ENCODE results near the gene UBE2U. TPM values are rescaled to one million over a fixed set of nuclear protein-coding genes. Genes with fewer than 3 reads are reported as not detected.

Gene UBE2U
- total and polyA plus RNA-seq, 2 experiments from 2014 or later: not detected

GRCh38 chr1:64182207-64182606, 21.2 kb upstream of the UBE2U start:
- TF ChIP-seq ETS1 (IDR thresholded peaks at IDR 0.05) (no peak), REST (IDR thresholded peaks at IDR 0.05; ENCODE audit: unreplicated experiment) (no peak), POLR2AphosphoS5 (IDR thresholded peaks at IDR 0.05; ENCODE audit: low read depth) (no peak), CTCF (conservative IDR thresholded peaks at IDR 0.05; ENCODE audit: low read depth in 2 of 2) (no peak), CREB1 (CRISPR knock-in tag; IDR thresholded peaks at IDR 0.05; ENCODE audit: low read depth) (no peak), EZH2phosphoT487 (IDR thresholded peaks at IDR 0.05; ENCODE audit: unreplicated experiment) (no peak), STAT1 (IDR thresholded peaks at IDR 0.05; ENCODE audit: unreplicated experiment) (no peak), EZH2 (IDR thresholded peaks at IDR 0.05; ENCODE audit: low read depth, unreplicated experiment) (no peak), ZNF331 (CRISPR knock-in tag; IDR thresholded peaks at IDR 0.05; ENCODE audit: low read depth) (no peak), ZNF462 (CRISPR knock-in tag; IDR thresholded peaks at IDR 0.05) (no peak), NANOG (IDR thresholded peaks at IDR 0.05; ENCODE audit: borderline replicate concordance) (no peak), ZNF114 (CRISPR knock-in tag; IDR thresholded peaks at IDR 0.05) (no peak), JUNB (IDR thresholded peaks at IDR 0.05; ENCODE audit: unreplicated experiment) (no peak)
- DNase-seq (ENCODE audit: low spot score) (no peak), ATAC-seq (no peak)
- Mint-ChIP-seq H3K36me3 (ENCODE audit: low read depth) (peaks cover 24% of the 10 kb centered on the region), H3K9me3 (no peaks in the 10 kb centered on the region), H3K27ac (no peak overlapping the region), H3K4me1 (peaks cover 23% of the 10 kb centered on the region), H3K27me3 (ENCODE audit: insufficient read depth, low read depth, poor library complexity) (peaks cover 10% of the 10 kb centered on the region), H3K4me3 (no peak overlapping the region)
- no peak overlapping the region for H3K4me2 ChIP-seq
- 0 out of 2 replicates have a peak, but pooled peaks cover 4% of the 10 kb centered on the region for H3F3A ChIP-seq (replicated peaks; ENCODE audit: low read depth)
- H3K9me2 ChIP-seq (ENCODE audit: insufficient read depth): no peaks in the 10 kb centered on the region; the same call in 1 of the 2 replicates
- H3K79me2 ChIP-seq (replicated peaks; ENCODE audit: insufficient read depth): no peaks in the 10 kb centered on the region
- peaks cover 4% of the 10 kb centered on the region for H3K4me1 ChIP-seq (ENCODE audit: insufficient read depth)
- no peak overlapping the region for H3K4me3 ChIP-seq
- H4K20me1 ChIP-seq (replicated peaks; ENCODE audit: insufficient read depth): no peaks in the 10 kb centered on the region
- 0 out of 2 replicates have a peak overlapping the region, but pooled peaks have one; percentile 39 for H3K27ac ChIP-seq (ENCODE audit: low read depth)
- H3K36me3 ChIP-seq (ENCODE audit: insufficient read depth): no peaks in the 10 kb centered on the region
- no peaks in the 10 kb centered on the region for H3K27me3 ChIP-seq (ENCODE audit: insufficient read depth)
- H2AFZ ChIP-seq: no peak overlapping the region

Measured in GM23338 (cell line).